ENCODE measurements around the gene CRYBA2.

DNA sequence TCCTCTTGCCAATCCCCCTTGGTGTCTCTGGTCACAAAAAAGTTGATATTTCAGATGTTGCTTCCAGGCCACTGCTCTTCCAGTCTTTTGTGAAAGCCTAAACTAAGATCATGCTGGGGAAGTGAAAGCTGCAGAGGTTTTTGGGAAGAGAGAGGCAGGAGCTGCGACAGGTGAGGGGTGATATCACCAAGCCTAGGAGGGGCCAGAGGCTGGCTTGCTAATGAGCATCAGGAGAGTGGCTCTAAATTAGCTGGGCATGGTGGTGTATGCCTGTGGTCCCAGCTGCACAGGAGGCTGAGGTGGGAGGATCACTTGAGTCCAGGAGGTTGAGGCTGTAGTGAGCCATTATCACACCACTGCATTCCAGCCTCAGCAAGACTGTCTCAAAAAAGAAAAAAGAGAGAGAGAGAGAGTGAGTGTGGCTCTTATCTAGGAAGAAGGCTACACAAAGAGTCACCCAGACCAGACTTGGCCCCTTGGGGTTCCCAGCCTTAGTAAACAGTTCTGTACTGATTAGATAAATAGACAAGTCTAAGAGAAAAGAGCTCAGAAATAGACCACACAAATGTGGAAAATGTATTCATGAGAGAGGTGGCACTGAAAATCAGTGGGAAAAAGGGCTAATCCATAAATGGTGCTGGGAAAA lies 48.3 kb downstream of the CRYBA2 start:
- TF ChIP-seq, protein P1, sequence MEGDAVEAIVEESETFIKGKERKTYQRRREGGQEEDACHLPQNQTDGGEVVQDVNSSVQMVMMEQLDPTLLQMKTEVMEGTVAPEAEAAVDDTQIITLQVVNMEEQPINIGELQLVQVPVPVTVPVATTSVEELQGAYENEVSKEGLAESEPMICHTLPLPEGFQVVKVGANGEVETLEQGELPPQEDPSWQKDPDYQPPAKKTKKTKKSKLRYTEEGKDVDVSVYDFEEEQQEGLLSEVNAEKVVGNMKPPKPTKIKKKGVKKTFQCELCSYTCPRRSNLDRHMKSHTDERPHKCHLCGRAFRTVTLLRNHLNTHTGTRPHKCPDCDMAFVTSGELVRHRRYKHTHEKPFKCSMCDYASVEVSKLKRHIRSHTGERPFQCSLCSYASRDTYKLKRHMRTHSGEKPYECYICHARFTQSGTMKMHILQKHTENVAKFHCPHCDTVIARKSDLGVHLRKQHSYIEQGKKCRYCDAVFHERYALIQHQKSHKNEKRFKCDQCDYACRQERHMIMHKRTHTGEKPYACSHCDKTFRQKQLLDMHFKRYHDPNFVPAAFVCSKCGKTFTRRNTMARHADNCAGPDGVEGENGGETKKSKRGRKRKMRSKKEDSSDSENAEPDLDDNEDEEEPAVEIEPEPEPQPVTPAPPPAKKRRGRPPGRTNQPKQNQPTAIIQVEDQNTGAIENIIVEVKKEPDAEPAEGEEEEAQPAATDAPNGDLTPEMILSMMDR (conservative IDR thresholded peaks at IDR 0.05 in 1 of 2, IDR thresholded peaks at IDR 0.05 in 1 of 2; ENCODE audit: extremely low read depth in 1 of 2, insufficient read depth in 1 of 2, low read depth in 1 of 2, low read length in 2 of 2), result no peak
- no peak for TF ChIP-seq EZH2 (IDR thresholded peaks at IDR 0.05; ENCODE audit: borderline replicate concordance, low read length)

Measured in mammary epithelial cell (primary cell).